ENCODE measurements around the gene OPCML.

- no peak for TF ChIP-seq CTCF (IDR thresholded peaks at IDR 0.05)
- TF ChIP-seq POLR2AphosphoS5 (IDR thresholded peaks at IDR 0.05): no peak
- no peak for TF ChIP-seq EP300 (IDR thresholded peaks at IDR 0.05)
- no peak for TF ChIP-seq POLR2A (IDR thresholded peaks at IDR 0.05)
Measured at GRCh38 chr11:133123366-133123765, 408.9 kb downstream of the OPCML start.

Data from suprapubic skin (tissue), 4 donors.